ENCODE data around the gene NR5A1.
A peak's percentile ranks its signal among the peaks of the same experiment; 100 is the strongest.

NR5A1 gene

GRCh38 chr9:124440786-124441185 lies 66.4 kb downstream of the NR5A1 start:
- DNase-seq (ENCODE audit: low read depth): no peak

GRCh38 chr9:124439686-124440243 lies 67.4 kb downstream of the NR5A1 start:
- DNase-seq (ENCODE audit: low read depth): no peak

- peak; percentile 7 for DNase-seq (ENCODE audit: low read depth)
Measured at GRCh38 chr9:124439086-124439485, 68.1 kb downstream of the NR5A1 start.

- DNase-seq (ENCODE audit: low read depth): no peak
Measured at GRCh38 chr9:124438091-124438490, 69.1 kb downstream of the NR5A1 start.

GRCh38 chr9:124437086-124437485 lies 70.1 kb downstream of the NR5A1 start:
- DNase-seq (ENCODE audit: low read depth): no peak

- DNase-seq (ENCODE audit: low read depth): no peak
Measured at GRCh38 chr9:124436320-124436719, 70.9 kb downstream of the NR5A1 start.
